GM21737 (cell line): ENCODE measurements around the gene MALAT1.

Source experiments
- ATAC-seq: cut with Tn5 transposase; IDR thresholded peaks from one replicate; pipeline ENCODE4 v1.9.1; 2021; ENCODE audit warnings: mild to moderate bottlenecking, moderate library complexity; ENCODE audit not compliant: unreplicated experiment

MALAT1 gene

DNA sequence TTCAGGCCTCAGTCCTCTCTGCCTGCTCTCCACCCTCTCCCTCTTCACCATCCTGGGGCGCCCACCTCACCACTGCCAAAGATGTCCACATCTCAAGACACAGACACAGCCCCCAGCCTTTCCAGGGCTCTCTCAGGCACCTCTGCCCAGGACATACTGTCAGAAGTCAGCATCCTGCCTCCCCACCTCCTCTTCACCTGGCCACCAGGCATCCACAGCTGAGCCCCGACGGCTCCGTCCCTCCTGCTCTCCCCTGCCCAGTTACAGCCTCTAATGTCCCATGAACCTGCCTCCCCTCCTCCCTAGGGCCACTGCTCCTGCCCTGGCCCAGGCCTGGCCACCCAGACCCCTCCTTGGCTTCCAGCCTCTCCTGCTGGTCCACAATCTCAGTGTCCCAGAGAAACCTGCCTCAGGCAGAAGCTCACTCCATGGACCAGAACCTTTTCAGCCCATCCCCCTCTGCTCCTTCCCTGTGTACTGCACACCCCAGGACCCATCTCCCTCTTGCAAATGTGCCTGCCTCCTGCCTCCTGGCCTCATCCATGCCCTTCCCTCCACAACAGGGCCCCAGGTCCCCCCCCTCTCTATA, 56.1 kb downstream of the MALAT1 start:
- no peak for ATAC-seq

DNA sequence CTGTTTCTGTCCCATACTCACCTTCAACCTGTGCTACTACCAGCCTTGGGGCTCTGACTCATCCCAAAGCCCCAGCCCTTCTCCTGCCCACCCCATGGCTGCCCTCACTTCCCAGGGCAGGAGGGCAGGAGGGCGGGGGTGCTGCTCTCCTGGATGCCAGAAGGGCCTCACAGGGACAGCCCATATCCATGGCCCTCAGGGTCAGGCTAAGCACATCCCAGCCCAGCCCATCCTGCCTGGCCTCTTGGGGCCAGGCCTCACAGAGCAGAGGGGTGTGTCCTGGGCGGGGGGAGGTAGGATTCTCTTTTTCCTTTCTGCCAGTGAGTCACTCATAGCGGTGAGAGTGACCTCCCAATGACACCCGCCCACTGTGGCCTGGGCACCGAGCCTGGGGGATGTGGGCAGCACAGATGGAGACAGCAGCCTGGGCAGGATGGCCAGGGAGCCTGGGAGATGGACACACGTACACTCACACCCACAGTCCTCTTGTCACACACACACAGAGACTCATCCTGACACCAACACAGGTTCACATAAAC, 56.9 kb downstream of the MALAT1 start:
- no peak for ATAC-seq
